NCI-H1436 treated with DMSO at 0.1 percent for 48 hours (cell line): ENCODE measurements around the gene AFF2.
"Not testable (repeated sequence)": the region's sequence is repeated elsewhere in the genome, so short reads cannot be mapped to it uniquely, and the experiment has no call there.

Experiments
- DNase-seq: peaks from one replicate; lab custom pipeline; 2025; lab: John Stamatoyannopoulos, UW

AFF2 gene

DNA sequence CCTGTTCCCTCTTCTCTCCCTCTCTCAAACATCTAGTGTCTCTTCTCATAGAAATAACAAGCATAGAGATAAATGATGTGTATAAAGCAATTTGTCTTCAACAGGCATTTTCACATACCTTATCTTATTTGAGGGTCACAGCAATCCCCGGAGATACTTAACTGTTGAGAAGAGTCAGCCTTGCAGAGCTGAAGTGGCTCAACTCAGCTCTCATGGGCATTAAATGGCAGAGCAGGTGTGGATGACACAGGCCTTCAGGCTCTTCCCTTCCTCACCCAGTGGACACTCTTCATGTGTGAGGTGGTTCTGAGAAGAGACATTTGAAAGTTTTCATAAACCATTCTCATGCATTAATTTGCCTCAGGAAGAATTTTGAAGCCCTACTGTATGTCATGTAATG is 134.2 kb downstream of the AFF2 start:
- no peak for DNase-seq

DNA sequence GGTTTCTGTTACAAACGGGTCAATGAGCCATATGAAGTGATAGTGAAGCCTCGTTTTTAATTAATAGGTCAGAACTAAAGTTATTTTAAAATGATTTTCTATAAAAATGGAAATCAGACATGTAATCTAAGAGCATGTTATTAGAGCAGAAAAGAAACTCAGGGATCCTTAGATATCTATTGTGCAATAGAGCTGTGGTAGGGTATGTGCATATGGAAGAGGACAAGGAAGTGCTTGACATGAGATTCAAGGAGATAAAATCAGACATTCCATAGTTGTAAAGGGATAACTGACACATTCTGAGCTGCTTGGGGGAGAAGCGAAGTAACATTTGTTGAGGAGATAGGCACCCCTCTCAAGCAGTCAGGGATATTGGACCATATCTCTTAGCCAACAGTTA is 143.0 kb downstream of the AFF2 start:
- DNase-seq: no peak

DNA sequence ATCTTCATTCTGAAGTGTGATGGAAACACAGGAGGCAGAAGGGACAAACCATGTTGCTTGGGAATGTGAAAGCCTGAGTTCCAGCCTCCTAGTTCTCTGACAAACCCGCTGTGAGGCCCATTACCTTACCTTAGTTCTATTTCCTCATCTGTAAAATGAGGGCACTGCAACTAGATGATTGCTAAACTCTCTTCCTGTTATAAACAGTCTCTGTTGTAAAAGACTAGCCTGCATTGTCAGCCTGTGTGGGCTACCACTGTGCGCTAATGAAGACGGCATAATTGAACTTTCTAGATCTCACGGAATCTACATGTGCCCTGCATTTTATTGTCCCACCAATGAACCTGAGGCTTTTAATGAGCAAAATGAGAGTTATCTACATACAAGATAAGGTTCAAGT is 147.2 kb downstream of the AFF2 start:
- DNase-seq: no peak

DNA sequence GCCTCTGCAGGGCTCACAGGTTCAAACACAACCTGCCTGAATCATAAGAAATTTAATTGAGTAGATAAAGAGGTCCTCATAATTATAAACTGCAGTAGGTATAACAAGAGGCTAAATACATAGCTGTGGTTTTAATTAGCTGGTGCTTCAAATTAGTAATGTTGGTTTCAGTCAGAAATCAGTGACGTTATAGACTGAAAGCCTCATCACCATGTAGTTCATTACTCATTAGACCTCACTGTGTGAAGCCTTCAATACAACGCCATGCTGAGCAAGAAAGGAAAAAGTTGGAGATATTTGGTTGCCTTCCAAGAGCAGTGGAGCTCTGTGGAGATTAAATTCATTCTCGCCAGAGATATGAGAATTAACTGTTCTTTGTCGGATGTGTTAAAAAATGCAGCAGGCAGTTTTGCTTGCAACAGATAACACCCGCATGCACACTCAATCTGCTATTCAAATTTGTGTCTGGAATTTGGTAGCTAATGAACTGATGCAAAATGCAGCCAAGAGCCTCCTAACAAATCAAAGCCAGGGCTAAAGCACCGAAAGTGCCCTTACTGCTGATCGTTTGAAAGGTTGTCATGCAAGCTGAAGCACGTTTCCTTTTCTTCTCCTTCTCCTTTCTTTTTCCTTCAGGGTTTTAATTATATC is 148.9 kb downstream of the AFF2 start:
- no peak for DNase-seq

DNA sequence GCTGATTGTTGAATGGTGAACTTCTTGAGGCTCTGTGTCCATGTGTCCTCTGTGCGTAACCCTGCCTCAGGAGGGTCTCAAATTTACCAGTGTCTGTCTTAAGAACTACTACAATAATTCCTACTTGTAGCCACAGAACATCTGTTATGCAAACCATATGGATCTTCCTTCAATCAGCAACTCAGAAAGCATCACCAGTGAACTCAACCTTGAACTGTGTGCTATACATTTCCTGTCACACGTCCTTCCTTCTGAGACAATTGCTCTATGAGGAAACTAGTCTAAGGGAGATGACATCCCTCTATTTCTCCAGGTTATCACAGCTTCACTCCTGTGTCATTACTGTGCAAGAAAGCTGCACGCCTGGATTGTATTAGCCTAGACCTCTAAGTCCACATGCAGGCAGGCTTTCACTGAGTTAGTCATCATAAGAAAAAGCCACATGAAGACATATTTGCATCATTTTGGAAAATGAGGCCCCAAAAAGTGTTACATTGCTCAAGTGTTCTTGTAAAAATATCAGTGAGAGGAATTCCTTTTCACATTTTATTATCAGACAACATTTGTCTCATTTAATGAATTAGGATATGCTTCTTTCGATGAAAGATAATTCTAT is 157.8 kb downstream of the AFF2 start:
- DNase-seq: no peak

DNA sequence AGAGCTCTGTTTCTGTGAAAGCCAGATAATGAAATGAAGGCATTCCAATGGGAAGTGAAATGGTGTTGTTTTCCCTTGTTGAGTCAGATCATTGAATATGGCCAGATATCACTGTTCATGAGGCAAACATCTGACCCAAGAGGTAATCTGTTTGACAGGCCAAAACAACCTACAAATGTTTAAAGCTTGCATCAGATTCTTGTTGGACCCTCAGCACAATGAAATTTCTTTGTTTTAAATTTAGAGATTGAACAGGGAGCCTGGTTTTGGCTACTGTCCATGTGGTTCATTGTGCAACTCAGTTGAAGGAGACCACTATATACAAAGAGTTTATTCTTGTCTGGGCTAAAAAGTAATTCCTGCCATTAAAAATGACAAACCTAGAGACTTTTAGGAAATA is 159.1 kb downstream of the AFF2 start:
- no peak for DNase-seq

DNA sequence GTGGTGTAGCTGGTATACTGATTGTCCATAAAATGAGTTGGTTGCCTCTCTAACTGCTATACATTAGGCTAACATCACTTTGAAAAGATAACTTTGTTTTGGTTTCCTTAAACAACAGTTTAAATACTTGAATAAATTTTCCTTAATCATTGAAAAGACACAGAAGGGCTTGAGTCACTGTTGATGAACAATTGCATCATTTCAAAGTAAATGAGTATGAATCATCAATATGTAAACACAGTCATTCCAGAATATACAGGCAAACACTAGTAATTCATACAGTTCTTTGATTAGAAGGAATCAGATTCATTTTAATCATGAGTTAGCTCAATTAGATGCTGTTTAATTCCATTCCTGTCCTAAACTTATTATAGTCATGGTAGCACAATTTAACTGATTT is 160.6 kb downstream of the AFF2 start:
- no peak for DNase-seq

DNA sequence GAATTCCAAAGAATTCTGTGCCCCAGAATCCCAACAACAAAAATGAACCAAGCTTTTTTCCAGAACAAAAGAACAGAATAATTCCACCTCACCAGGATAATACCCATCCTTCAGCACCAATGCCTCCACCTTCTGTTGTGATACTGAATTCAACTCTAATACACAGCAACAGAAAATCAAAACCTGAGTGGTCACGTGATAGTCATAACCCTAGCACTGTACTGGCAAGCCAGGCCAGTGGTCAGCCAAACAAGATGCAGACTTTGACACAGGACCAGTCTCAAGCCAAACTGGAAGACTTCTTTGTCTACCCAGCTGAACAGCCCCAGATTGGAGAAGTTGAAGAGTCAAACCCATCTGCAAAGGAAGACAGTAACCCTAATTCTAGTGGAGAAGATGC is 161.6 kb downstream of the AFF2 start:
- DNase-seq: no peak

DNA sequence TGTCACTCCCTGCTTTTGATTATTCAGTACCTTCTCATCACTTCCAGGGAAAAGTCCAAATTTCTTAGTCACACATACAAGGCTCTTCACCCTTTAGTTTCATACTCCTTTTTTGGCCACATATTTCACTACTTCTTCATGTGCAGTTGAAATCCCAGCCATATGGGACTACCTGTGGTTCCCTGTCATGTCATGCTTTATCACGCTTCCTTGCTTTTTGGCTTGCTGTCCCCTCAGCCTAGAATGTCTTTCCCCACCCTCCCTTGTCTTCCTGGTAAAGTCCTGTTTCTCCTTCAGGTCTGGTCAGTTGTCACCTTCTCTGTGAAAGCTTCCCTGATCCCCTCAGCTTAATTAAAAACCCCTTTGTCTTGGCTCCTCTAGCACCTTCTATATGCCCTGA is 163.8 kb downstream of the AFF2 start:
- DNase-seq: no peak

DNA sequence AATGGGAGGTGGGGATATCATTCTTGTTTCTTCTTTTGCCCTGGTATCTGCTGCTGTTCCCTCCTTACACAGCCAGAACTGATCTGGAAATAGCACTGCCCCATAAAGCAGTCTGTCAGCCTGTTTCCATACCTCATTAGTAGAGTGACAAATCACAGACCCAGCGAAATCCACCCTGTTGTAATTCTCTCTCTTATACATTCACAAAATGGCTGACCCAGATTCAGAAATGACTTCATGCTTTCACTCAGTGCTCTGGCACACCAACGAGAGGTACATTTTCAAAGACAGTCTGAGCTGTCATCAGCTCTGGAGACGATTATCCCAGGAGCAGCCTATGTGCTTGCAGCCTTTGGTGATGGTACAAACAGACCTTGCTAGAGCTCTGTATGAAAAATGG is 164.6 kb downstream of the AFF2 start:
- no peak for DNase-seq

DNA sequence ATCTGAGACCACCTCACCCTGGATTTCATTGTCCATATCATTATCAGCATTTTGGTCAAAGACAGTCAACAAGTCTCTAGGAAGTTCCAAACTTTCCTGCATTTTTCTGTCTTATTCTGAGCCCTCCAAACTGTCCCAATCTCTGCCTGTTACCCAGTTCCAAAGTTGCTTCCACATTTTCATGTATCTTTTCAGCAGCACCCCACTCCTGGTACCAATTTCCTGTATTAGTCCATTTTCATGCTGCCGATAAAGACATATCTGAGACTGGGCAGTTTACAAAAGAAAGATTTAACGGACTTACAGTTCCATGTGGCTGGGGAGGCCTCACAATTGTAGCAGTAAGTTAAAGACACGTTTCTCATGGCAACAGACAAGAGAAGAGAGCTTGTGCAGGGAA is 168.8 kb downstream of the AFF2 start:
- DNase-seq: not testable (repeated sequence)

DNA sequence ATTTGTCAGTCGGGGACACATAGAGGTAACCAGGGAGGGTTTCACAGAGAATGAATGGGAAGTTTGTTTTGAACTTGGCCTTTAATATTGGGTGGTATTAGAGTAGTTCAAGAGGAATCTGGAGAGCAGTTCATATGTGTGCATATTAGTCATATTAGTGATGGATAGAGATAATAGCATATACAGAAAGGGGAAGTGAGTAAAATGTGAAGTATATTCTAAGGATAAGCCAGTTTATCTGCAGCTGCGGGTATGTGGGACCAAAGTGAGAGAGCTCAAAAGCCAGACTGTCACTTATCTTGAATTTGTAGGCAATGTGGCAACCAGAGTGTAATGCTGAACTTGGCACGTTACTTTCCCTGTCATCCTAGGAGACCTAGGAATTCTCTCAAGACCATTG is 169.9 kb downstream of the AFF2 start:
- no peak for DNase-seq

DNA sequence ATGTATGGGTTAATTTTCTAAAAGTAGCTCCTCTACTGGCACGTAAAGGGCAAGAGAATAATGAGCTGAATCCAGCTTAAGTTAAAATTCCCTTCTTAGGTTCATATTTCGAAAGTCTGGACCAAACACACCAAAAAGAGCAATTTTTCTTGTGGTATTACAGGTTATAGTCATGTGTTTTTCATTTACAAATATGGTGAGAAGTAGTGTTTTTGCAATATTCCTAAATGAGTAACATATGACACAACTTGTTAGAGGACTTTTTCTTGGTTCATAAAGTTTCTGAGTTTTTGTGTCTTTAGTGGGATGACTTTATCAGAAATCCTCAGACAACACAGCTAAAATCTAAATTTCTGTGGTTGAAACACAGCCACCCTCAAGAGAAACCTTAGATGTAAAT is 172.1 kb downstream of the AFF2 start:
- no peak for DNase-seq

DNA sequence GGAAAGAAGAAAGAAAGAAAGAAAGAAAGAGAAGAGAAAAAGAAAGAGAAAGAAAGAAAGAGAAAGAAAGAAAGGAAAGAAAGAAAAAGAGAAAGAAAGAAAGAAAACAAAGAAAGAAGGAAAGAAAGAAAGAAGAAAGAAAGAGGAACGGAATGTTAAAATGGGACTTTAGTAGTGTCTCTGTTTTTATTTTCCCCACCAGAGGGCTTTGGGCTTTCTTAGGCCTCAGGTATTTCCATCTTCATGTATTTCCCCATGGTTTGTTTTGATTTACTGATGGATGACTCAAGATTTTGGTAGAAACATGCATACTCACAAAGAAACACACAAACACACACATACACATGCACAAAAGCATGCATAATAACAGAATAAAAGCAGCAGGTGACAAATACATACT is 181.2 kb downstream of the AFF2 start:
- DNase-seq: no peak

DNA sequence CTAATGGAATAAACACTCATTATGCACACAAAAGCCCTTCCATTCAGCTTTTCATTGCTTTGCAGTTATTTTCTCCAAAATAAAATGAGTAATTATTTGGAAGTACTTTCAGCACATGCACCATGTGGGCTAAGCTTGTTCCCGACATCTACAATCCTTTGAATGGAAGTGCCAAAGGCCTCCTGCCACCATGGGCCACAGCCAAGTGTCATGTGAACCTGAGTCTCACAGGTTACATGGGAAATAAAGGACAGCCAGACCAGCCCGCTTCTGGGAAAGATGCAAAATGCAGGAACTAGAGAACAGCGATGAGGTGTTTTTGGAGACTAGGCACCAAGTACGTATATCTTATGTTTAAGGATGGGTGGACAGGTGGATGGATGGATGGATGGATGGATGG is 181.8 kb downstream of the AFF2 start:
- DNase-seq: no peak

DNA sequence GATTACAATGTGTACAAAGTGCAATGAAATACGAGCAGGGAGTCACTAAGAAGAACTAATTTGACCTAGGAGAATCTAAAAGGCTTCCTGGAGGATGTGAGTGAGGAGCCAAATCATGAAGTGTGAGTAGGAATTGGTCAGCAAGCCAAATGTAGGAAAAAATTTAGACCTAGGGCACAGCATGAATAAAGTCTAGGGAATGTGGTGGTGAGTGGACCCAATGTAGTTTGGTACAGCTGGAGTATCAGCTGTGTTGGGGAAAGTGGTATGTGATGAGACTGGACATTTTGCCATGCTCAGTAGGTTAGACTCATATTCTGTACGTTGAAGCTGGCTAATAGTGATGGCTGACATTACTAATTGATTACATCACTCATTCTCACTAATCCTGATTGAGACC is 191.0 kb downstream of the AFF2 start:
- DNase-seq: no peak

DNA sequence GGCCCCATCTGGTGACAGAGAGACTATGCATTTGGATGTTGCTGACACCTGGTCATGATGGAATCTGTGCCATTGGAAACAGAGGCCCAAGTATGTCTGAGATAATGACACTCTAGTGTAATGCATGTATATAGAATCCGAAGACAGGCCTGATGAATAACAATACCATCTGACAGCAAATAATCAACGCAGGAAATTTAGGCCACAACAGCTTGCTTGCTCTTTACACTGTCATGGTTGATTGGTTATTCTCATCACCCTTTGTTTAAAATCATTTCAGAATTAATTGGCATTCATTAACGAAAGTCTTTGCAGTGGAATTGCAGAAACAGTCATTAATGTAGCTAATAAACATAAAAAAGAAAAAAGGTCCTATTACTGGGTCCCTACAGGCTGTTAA is 194.8 kb downstream of the AFF2 start:
- no peak for DNase-seq

DNA sequence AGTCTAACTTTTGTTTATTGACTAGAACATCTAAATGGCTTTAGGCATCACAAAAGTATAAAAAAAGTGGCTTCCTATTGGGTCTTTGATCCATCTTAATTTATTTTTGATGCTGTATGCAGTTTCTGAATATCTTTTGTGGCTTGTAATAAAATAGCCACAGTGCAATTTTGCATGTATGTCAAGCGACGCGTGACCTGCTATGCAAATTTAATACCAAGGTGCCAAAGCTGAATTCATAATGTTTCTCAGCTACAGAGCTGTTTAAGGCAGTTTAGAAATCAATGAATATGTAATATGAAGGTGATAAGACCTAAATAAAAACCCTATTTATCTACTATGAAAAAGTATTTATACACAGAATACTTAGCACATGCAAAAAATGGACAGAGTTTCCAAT is 197.8 kb downstream of the AFF2 start:
- no peak for DNase-seq

DNA sequence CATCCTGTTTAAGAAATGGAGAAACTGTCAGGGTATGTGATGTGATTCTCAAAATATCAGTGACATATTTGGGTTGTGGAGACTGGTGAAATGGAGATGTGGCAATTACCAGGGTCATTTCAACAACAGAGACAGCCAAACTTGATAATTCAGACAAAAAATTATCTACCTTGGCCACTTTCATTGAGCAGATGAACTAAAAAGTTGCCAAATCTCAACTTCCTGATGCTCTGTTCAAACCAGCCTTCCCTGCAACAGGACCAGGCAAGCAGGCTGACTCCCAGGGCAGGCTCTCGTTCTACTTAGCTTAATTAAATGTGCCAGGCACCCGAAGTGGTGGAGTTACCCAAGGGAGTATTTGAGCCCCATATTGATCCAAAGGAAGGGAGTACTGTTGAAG is 199.6 kb downstream of the AFF2 start:
- no peak for DNase-seq

DNA sequence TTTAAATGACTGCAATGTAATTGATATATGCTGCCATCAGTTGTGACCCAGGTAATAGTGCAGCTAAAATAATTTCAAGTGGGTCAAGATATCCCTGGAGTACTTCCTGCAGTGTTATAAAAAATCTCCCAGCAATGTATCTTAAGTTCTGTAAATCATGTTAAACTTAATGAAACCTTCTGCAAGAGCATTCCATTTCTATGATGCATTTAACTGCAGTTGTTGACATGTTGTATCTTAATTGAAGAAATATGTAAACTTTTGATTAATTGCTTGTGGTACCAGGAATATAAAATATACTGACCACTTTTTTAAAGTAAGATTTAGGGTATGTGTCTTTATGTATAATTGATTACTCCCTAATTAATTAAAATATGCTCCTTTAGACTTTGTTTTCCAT is 213.6 kb downstream of the AFF2 start:
- DNase-seq: no peak

DNA sequence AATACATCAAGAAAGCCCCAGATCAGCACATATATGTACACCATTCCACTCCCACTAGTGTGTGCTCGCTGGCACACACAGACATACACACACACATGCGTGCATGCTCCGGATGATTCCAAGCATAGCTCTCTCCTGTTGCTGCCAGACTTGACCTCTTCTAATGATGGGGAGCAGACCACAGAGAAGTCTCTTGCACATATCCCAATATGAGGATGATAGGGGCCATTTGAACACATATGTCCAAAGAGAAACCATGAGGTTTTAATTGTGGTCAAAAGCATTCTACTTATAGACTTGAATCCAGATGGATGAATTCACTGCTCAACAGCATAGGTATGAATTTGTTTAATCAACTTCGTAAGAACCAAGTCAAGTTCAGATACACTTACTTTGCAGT is 214.9 kb downstream of the AFF2 start:
- DNase-seq: no peak

DNA sequence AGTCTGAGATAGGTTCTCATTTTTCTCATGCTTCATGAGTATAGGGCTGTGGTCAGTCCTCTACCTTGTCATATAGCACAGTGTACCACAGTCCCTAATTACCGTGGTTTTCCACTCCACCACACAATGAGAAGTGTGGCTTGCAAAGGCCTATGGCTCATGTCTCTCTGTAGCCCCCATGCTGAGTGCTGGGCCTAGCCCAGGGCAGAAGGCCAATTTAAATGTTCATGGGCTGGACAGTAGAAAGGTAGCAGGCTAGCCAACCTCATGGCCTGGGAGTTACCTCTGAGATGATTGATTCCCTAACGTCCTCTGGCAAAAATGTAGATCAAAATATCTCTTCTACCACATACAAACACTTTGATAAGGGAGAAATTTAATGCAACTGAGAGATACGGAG is 222.5 kb downstream of the AFF2 start:
- DNase-seq: no peak

DNA sequence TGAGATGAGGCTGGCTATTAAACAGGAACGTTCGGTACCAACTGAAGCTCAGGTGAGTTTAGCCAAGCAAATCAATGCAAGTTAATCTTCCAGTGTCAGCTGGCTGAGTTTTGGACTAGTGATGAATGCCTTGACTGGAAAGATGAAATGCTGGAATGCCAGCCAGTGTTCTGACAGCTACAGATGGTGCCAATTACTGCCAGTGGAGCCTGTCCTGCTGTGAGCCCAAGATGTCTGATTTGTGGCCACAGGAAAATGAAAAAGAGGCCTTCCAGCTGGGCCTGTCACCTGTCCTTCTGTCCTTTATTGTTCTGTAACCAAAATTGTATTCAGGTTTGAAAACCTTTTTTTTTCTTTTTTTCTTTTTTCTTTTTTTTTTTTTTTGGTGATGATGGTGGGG is 223.1 kb downstream of the AFF2 start:
- DNase-seq: no peak

DNA sequence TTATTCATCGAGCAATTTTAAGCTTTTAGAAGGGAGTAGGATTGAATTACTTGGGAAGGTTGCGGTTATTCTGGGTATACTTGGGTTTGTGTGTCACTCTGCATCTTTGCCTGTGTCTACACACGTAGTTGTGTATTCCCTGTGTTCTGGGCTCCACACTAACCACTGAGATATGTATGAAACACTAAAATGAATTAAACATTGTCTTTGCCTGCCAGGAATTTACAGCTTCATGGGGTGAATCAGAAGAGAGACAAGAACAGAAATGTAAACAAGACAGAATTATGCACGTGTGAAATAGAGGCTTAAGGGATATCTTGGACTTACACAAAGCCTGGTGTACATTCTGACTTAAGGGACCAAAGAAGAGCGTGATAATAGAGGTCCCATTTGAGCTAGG is 228.5 kb downstream of the AFF2 start:
- no peak for DNase-seq
